Measurements from ENCODE around the gene SDS. TPM values are rescaled to one million over a fixed set of nuclear protein-coding genes. Genes with fewer than 3 reads are reported as not detected.

Gene SDS
- total RNA-seq, 1 experiment from 2014 or later, result not detected

- no peak overlapping the region for H2AFZ ChIP-seq (ENCODE audit: low read depth, low read length, poor library complexity, severe bottlenecking)
- H3K9me3 ChIP-seq (ENCODE audit: control insufficient read depth in 1 of 2, insufficient read depth in 1 of 2, low read depth in 1 of 2, low read length in 2 of 2), result no peaks in the 10 kb centered on the region
- no peaks in the 10 kb centered on the region for H4K20me1 ChIP-seq (ENCODE audit: insufficient read depth)
- H3K27ac ChIP-seq (ENCODE audit: low read depth, low read length), result no peak overlapping the region
- TF ChIP-seq JUND (IDR thresholded peaks at IDR 0.05) (no peak), REST (IDR thresholded peaks at IDR 0.05; ENCODE audit: low read depth) (no peak), SRF (IDR thresholded peaks at IDR 0.05; ENCODE audit: low read depth) (no peak), MAX (IDR thresholded peaks at IDR 0.05) (no peak), POLR2AphosphoS5 (IDR thresholded peaks at IDR 0.05; ENCODE audit: low read depth, low read length) (no peak), EGR1 (IDR thresholded peaks at IDR 0.05; ENCODE audit: low read depth) (no peak), YY1 (IDR thresholded peaks at IDR 0.05; ENCODE audit: extremely low read depth, insufficient replicate concordance, low read depth, low read length) (no peak), ATF3 (IDR thresholded peaks at IDR 0.05) (no peak), POLR2A (IDR thresholded peaks at IDR 0.05; ENCODE audit: borderline replicate concordance, extremely low read depth, insufficient read depth, insufficient read length) (no peak), RAD21 (IDR thresholded peaks at IDR 0.05; ENCODE audit: low read depth) (no peak), SIN3A (IDR thresholded peaks at IDR 0.05; ENCODE audit: low read depth) (no peak), SP1 (IDR thresholded peaks at IDR 0.05; ENCODE audit: low read depth) (no peak), ZNF274 (IDR thresholded peaks at IDR 0.05; ENCODE audit: low read depth, low read length) (no peak), CBX3 (IDR thresholded peaks at IDR 0.05; ENCODE audit: low read depth) (no peak), ELF1 (IDR thresholded peaks at IDR 0.05; ENCODE audit: borderline replicate concordance, low read depth) (no peak), FOSL1 (IDR thresholded peaks at IDR 0.05; ENCODE audit: low read depth) (no peak)
- BruUV-seq (replicated peaks), result no TSS peak
- POLR2A ChIA-PET, result no interaction called here
- no peaks in the 10 kb centered on the region for H3K9me2 ChIP-seq (ENCODE audit: insufficient read depth)
- H3K4me2 ChIP-seq (ENCODE audit: low read length), result no peak overlapping the region
- intact Hi-C loops (cut with micrococcal nuclease), result no loop called here
- H3K27me3 ChIP-seq (ENCODE audit: insufficient read depth, low read length), result no peaks in the 10 kb centered on the region
- no peak for ATAC-seq
- RAD21 ChIA-PET (ENCODE audit: low non-redundant PET in 1 of 2, low total read pairs in 2 of 2, uncharacterized antibody in 2 of 2, unreplicated experiment in 2 of 2), result no interaction called here
- no peak overlapping the region for H3K4me3 ChIP-seq (replicated peaks in 1 of 2; ENCODE audit: low read depth in 1 of 2, low read length in 2 of 2)
- H3K9ac ChIP-seq (ENCODE audit: low read length), result no peak overlapping the region
- DNase-seq (ENCODE audit: low read depth, low spot score), result no peak
- no peaks in the 10 kb centered on the region; the same call in 1 of the 2 replicates for H3K79me2 ChIP-seq (ENCODE audit: insufficient read depth, low read length)
- H3K36me3 ChIP-seq (ENCODE audit: control insufficient read depth in 1 of 2, insufficient read depth in 2 of 2, low read length in 2 of 2), result peaks cover 8 to 11% of the 10 kb centered on the region in 2 experiments
- H3K4me1 ChIP-seq (ENCODE audit: control insufficient read depth in 1 of 2, insufficient read depth in 2 of 2, low read length in 2 of 2), result peaks cover 0 to 4% of the 10 kb centered on the region in 2 experiments; a peak in 1 of 4 replicates
- CTCF ChIA-PET, result no interaction called here
Observed at GRCh38 chr12:113372371-113372770, 31.3 kb downstream of the SDS start.

Data from HCT116 (cell line).